Dedifferentiated amniotic fluid mesenchymal stem cell (primary cell): ENCODE data around the gene RAB11FIP2.

ENCODE experiments used
- DNase-seq: peaks from one replicate; pipeline ENCODE4 v3.0.0-alpha.2; 2016; ENCODE audit errors: extremely low spot score

Gene RAB11FIP2

GRCh38 chr10:117983961-117984360 is 62.8 kb downstream of the RAB11FIP2 start:
- DNase-seq = no peak

DNA sequence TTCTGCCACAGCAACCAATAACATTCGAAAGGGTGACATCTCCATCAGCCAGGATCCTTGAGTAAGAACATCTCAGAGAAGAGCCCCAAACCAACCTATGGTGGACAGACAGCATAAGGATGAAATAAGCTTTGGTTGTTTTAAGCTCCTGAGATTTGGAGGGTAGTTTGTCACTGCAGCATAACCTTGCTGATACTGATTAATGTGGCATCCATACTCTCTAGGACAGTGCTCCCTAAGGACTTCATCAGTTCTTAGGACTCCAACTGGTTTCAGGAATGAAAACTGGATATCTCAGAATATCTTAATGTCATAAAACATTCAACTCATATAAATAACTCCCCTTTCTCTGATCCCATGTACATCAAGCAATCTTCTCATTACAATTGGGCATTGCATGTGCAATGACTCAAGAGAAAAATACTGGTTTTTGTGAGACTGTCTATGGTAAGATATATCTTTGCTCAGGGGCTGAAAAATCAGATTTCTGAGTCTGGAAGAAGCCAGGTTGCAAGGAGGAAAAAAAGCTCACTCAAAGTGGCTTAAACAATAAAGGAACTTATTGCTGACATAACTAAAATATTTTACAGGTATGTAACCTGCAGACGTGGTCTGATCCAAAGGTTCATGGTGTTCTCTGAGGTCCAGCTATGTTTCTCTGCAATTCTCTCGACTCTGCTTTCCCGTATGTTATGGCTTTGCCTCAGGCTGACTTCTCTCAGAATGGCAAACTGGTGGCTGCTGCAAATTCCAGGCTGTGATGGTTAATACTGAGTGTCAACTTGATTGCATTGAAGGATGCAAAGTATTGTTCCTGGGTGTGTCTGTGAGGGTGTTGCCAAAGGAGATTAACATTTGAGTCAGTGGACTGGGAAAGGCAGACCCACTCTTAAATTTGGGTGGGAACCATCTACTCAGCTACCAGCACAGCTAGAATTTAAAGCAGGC is 65.7 kb downstream of the RAB11FIP2 start:
- DNase-seq = no peak

- peak; percentile 52 for DNase-seq
These were observed 66.5 kb downstream of the RAB11FIP2 start for GRCh38 chr10:117980216-117980615.

DNA sequence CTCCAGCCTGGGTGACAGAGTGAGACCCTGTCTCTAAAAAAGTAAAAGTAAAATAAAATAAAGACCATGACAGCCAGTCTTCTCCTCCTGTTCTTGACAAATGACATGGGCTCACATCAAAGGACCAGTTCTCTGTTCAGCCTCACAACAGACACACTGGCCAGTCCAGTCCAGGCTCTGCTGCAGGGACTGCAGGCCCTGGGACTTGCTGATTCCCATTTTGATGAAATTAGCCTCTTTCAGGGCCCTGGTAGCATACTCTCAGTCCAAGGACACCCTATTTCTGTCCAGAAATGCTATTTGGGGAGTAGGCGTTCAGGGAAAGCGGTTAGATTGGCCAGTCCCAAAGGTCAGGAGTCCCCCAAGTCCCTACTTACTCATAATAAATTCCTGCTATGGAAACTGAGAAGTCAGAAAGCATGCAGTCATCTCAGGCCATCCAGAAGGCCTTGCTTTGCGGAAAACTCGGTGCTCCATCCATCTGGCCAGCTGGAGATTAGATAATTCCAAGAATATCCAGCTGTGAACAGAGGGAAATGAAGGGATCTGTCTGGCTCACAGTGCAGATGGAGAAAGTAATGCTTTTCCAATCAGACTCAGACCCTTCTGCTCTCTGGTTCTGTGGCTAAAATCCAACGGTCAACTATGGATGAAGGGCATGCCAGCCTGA is 74.4 kb downstream of the RAB11FIP2 start:
- no peak for DNase-seq

- no peak for DNase-seq
These were observed 75.8 kb downstream of the RAB11FIP2 start for GRCh38 chr10:117970962-117971361.

- DNase-seq = no peak
These were observed 77.1 kb downstream of the RAB11FIP2 start for GRCh38 chr10:117969592-117969991.

DNA sequence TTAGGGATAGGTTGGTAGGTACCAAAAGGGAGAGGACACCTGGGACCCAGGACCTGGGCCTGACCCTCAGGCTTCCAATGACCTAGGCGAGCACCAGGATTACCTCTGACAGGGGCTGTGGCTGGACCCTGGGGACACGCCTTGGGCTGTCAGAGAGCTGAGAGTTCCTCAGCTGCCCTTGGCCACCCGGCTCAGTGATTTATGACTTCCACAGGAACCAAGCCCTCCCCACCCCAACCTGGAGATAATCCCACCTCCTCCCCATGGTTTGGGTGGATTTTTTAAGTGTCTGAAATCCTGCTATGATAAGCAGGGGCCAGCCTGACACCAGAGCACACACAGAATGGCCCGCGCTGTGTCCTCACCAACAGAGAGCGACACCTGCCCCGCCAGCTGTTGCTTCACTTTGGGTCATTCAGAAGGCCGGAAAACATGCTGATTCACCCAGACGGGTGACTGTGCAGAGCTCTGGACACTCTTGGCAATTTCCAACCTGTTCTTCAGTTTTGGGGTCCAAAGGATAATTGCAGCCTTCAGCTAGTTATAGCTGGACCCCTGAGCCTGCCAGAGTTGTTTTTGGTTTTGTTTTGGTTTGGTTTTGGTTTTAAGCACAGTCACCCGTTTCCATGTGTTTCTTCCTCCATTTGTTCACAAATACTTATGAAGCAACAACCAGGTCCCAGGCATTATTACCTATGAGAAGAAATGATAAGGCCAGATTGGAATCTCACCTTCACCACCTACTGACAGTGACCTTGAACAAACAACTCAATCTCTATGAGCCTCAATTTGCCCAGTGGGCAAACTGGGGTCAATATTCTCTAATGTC is 78.2 kb downstream of the RAB11FIP2 start:
- DNase-seq = no peak

DNA sequence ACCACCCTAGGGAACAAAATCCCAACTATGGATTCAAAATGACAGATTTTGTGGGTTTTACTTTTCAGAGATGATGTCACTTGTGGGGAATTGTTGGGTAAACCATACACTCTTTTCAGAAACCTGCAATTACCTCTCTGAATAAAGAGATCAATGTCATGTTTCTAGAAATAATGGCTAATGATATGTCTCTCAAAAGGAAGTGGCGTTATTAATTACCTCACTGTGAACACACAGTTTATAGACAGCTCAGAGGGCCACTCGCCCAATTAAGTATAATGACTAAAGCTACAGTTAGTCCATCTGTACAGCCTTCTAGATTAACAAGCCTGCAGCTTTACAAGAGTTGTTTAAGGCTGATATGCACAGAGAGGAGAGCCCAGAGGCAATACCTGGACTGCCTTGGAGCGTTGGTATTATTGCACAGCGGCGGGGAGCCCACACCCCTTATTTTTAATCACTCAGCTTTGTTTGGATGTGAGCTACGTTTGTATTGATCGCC is 79.5 kb downstream of the RAB11FIP2 start:
- no peak for DNase-seq

DNA sequence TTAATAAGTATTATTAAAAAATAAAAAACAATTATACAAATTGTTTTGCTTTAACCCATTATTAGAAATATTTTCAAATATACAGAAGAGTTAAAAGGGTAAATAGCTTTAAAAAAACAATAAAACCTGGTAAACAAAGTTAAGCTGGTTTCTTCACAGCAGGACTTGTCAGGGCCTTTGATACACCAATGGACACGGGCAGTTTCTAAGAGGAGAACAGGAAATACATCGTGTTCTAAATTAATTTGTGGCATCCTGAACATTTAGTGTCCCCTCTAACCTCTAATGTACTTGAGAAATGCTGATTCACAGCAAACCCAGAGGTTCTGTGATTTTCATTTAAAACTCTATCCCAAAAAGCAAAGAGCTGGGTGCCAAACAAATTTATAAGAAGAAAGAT is 80.8 kb downstream of the RAB11FIP2 start:
- no peak for DNase-seq

DNA sequence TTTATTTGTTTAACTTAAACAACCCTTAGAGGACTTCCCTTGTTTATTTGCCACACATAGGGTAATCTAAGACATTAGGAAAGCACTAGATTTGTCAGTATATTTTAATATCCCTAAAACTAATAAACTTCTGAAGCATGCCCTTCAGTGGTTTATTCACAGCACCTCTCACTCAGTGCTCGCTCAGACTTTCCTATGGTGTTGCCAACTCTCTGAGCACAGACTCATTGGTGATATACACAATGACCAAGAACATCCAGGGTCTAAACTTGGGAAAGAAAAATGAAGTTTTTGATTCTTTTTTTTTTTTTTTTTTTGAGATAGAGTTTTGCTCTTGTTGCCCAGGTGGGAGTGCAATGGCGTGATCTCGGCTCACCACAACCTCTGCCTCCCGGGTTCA is 82.2 kb downstream of the RAB11FIP2 start:
- DNase-seq = no peak

DNA sequence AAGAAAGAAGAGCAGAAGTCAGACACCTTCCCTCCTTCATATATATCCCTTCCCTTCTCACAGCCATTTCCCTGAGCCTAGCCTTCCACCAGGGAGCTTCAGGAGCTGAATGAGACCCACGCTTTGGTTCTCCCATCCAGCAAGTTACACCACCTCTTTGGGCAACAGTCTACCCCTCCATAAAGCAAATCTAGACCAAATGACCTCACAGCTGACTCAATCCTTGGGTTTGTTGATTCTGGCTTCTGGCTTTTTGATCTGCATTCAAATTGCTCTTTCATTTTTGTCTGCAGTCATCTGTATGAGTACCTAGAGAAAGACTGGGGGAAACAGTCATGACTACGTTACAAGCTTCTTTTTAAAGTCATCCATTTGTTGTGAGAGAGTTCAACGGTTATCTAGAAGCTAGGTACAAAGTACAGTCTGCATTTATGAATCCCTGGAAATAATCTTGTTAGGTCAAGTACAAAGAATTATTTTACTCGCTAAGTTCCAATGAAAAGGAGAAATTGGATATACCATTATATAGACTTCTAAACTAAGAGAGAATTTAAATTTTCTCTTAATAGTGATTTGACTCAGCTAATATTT is 86.3 kb downstream of the RAB11FIP2 start:
- DNase-seq = no peak

DNA sequence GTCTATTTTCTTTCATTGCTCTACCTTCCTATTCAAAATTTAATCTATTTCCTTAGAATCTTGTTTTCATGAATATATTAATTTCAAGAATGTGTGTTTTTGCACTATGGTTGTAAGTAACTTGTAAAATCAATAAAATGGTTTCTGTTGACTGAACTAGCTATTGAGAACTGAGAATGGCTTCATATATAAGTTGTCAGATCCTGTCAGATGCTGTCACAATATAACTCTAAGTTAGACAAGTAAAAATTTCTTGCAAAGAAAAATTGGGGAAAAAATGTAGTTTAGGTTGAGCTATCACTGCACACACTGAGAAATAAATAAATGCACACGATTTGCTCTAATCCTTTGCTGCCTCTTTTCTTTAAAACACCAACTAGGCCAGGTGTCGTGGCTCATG is 89.8 kb downstream of the RAB11FIP2 start:
- no peak for DNase-seq

GRCh38 chr10:117955176-117955575 is 91.6 kb downstream of the RAB11FIP2 start:
- no peak for DNase-seq
